SK-N-SH (cell line): ENCODE measurements around the gene FSTL5.

Source experiments
- CTCF ChIP-seq: fragments of 200-600 bp; sonication (generic); IDR thresholded peaks from 2 replicates; pipeline ENCODE4 v1.6.1; 2017; ENCODE audit warnings: antibody characterized with exemption, mild to moderate bottlenecking, moderate library complexity
- EZH2phosphoT487 ChIP-seq: fragments of 200-600 bp; sonication (generic); IDR thresholded peaks from 2 replicates; pipeline ENCODE4 v1.6.1; 2017; ENCODE audit warnings: low read depth, mixed run types, mild to moderate bottlenecking, antibody characterized with exemption, moderate library complexity, borderline replicate concordance
- MXI1 ChIP-seq: IDR thresholded peaks from 2 replicates; pipeline ENCODE4 v1.6.1; 2012; ENCODE audit warnings: mild to moderate bottlenecking, low read depth, low read length, improper control_type of control experiment
- NFIC ChIP-seq: IDR thresholded peaks from 2 replicates; pipeline ENCODE4 v1.4.0; 2012; ENCODE audit warnings: borderline replicate concordance
- RFX5 ChIP-seq: IDR thresholded peaks from 2 replicates; pipeline ENCODE4 v1.6.1; 2012; ENCODE audit warnings: mild to moderate bottlenecking, improper control_type of control experiment, low read length
- YY1 ChIP-seq: IDR thresholded peaks from 2 replicates; pipeline ENCODE4 v1.4.0; 2012; ENCODE audit warnings: low read depth, mild to moderate bottlenecking
- TF ChIP-seq, protein P1 (sequence below): IDR thresholded peaks from 2 replicates; pipeline ENCODE4 v1.4.0; 2012; ENCODE audit warnings: low read depth, borderline replicate concordance

DNA sequence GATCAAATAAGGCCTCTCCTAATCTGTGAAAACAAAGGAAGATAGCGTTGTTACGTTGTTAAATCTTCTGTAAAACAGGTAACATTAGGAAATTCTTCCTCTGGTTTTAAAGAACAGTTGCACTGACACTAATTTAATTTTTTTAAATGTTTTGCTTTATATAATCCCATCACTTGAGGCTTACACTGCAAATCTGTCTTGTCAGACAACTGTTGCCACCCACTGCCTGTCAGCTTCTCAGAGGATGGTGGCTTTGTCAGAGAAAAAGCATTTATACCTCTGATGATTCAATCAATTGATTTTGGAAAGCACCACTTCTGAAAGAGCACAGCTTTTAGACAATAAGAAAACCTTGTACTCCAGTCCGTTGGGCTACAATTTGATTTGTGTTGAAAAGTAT, 799.1 kb downstream of the FSTL5 start:
- no peak for TF ChIP-seq CTCF
- no peak for TF ChIP-seq RFX5
- no peak for TF ChIP-seq MXI1
- no peak for TF ChIP-seq NFIC
- TF ChIP-seq EZH2phosphoT487, result no peak
- TF ChIP-seq, protein P1, sequence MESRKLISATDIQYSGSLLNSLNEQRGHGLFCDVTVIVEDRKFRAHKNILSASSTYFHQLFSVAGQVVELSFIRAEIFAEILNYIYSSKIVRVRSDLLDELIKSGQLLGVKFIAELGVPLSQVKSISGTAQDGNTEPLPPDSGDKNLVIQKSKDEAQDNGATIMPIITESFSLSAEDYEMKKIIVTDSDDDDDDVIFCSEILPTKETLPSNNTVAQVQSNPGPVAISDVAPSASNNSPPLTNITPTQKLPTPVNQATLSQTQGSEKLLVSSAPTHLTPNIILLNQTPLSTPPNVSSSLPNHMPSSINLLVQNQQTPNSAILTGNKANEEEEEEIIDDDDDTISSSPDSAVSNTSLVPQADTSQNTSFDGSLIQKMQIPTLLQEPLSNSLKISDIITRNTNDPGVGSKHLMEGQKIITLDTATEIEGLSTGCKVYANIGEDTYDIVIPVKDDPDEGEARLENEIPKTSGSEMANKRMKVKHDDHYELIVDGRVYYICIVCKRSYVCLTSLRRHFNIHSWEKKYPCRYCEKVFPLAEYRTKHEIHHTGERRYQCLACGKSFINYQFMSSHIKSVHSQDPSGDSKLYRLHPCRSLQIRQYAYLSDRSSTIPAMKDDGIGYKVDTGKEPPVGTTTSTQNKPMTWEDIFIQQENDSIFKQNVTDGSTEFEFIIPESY, result no peak
- TF ChIP-seq YY1, result no peak
